ENCODE measurements around the gene GPC6. TPM values are rescaled to one million over a fixed set of nuclear protein-coding genes. Genes with fewer than 3 reads are reported as not detected.

The GPC6 gene
- total and polyA plus RNA-seq, 2 experiments from 2014 or later, result 26.0 to 92.8 TPM

DNA sequence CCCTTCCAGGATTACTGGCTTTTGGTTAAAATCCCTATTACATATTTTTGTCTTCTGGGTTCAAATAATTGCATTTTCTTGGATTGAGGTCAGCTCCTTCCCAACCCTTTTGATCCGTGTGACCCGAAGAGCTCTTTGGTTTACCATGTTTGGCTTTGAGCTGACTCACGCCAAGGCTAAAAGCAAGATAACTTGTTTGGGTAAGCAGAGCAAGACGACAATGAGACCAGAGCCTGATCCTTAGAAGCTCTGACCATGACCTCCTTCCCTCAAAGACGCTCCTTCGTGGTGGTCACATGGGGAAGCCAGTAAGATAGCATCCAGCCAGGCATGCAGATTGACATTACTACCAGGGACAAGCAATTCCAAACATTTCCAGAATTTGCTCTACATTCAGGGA, 1099.0 kb downstream of the GPC6 start:
- H3K36me3 ChIP-seq (replicated peaks; ENCODE audit: insufficient read depth, low read depth), result no peaks in the 10 kb centered on the region
- H3K9me3 ChIP-seq (ENCODE audit: low read depth), result no peaks in the 10 kb centered on the region
- no peaks in the 10 kb centered on the region for H3K27me3 ChIP-seq
- peak overlapping the region; percentile 14 for H3K4me2 ChIP-seq
- H3K79me2 ChIP-seq, result no peaks in the 10 kb centered on the region
- peaks cover 9% of the 10 kb centered on the region for H3K4me1 ChIP-seq (ENCODE audit: insufficient read depth)
- no peak overlapping the region for H3K4me3 ChIP-seq
- H3K27ac ChIP-seq, result peak overlapping the region; percentile 56
- H3K9me2 ChIP-seq (replicated peaks; ENCODE audit: insufficient read depth), result no peaks in the 10 kb centered on the region
- H4K20me1 ChIP-seq (ENCODE audit: insufficient read depth, poor library complexity, severe bottlenecking), result no peaks in the 10 kb centered on the region
- no peak for DNase-seq (ENCODE audit: low spot score)
- WGBS (ENCODE audit: low lambda C conversion rate, missing lambda C conversion rate), result 54% methylated on average over 6 of the region's 6 CpGs
- TF ChIP-seq EZH2 (IDR thresholded peaks at IDR 0.05; ENCODE audit: borderline replicate concordance) (no peak), EZH2phosphoT487 (IDR thresholded peaks at IDR 0.05; ENCODE audit: low read depth, severe bottlenecking, unreplicated experiment) (no peak)
- TF ChIP-seq, protein P1, sequence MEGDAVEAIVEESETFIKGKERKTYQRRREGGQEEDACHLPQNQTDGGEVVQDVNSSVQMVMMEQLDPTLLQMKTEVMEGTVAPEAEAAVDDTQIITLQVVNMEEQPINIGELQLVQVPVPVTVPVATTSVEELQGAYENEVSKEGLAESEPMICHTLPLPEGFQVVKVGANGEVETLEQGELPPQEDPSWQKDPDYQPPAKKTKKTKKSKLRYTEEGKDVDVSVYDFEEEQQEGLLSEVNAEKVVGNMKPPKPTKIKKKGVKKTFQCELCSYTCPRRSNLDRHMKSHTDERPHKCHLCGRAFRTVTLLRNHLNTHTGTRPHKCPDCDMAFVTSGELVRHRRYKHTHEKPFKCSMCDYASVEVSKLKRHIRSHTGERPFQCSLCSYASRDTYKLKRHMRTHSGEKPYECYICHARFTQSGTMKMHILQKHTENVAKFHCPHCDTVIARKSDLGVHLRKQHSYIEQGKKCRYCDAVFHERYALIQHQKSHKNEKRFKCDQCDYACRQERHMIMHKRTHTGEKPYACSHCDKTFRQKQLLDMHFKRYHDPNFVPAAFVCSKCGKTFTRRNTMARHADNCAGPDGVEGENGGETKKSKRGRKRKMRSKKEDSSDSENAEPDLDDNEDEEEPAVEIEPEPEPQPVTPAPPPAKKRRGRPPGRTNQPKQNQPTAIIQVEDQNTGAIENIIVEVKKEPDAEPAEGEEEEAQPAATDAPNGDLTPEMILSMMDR (IDR thresholded peaks at IDR 0.05; ENCODE audit: poor library complexity), result no peak
- H2AFZ ChIP-seq, result no peak overlapping the region

DNA sequence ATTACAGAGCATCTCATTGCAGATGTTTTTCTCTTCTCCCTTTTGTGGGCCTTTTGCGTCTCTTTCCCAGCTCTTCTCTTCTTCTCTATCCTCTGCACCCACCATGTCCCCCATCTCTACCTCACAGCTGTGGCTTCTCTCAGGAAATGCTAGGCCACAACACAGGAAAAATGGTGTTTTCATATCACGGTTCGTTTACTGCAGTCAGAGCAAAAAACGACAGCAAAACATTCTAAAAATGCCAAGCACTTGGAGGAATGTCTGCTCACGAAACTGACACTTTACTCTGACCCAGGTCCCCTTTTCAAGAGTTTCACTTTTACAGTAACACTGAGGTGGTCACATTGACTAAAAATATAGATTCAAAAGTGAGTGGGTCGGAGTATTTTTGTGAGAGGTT, 1100.7 kb downstream of the GPC6 start:
- Histone ChIP-seq H3K4me3 (no peak overlapping the region), H3K36me3 (replicated peaks; ENCODE audit: insufficient read depth, low read depth) (no peaks in the 10 kb centered on the region), H3K27me3 (no peaks in the 10 kb centered on the region), H2AFZ (no peak overlapping the region), H4K20me1 (ENCODE audit: insufficient read depth, poor library complexity, severe bottlenecking) (no peaks in the 10 kb centered on the region), H3K79me2 (no peaks in the 10 kb centered on the region), H3K4me1 (ENCODE audit: insufficient read depth) (peaks cover 15% of the 10 kb centered on the region), H3K4me2 (peak overlapping the region; percentile 20), H3K9me3 (ENCODE audit: low read depth) (no peaks in the 10 kb centered on the region), H3K27ac (peak overlapping the region; percentile 7), H3K9me2 (replicated peaks; ENCODE audit: insufficient read depth) (no peaks in the 10 kb centered on the region)
- no peak for TF ChIP-seq EZH2phosphoT487 (IDR thresholded peaks at IDR 0.05; ENCODE audit: low read depth, severe bottlenecking, unreplicated experiment)
- no peak for TF ChIP-seq EZH2 (IDR thresholded peaks at IDR 0.05; ENCODE audit: borderline replicate concordance)
- TF ChIP-seq, protein P1 (IDR thresholded peaks at IDR 0.05; ENCODE audit: poor library complexity), result no peak
- DNase-seq (ENCODE audit: low spot score), result no peak
- 56% methylated on average over 6 of the region's 6 CpGs for WGBS (ENCODE audit: low lambda C conversion rate, missing lambda C conversion rate)

DNA sequence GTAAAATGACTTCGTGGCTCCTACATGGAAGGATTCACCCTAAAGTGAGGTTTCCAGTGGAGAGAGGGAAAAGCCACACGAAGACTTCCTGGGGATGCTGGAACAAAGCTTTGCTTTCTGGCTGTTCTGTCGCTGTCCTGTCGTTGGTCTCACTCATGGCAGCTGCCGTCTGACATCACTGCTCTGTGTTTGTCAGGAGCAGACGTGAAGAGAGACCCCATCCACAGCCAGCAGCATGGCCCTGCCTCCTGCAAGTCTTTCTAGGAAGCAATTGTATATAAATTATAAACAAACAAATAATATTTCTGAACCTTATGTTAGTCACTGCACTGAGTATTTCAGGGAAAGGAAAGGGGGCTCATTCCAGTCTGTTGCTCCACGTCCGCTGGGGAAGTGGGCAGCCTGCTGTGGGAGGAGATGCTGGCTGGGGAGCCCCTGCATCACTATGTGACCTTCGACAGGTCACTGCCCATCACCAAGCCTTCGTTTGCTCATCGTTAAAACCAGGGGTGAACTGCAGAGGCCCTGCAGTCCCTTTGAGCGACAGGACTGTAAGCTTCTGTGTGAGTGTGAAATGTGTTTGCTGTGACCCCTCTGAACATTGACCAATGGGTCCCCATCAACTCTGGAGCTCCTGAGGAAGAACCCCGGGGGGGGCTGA, 1101.9 kb downstream of the GPC6 start:
- WGBS (ENCODE audit: low lambda C conversion rate, missing lambda C conversion rate), result 87% methylated on average over 13 of the region's 13 CpGs
- no peak overlapping the region for H3K4me2 ChIP-seq
- TF ChIP-seq, protein P1 (IDR thresholded peaks at IDR 0.05; ENCODE audit: poor library complexity), result no peak
- TF ChIP-seq EZH2phosphoT487 (IDR thresholded peaks at IDR 0.05; ENCODE audit: low read depth, severe bottlenecking, unreplicated experiment) (no peak), EZH2 (IDR thresholded peaks at IDR 0.05; ENCODE audit: borderline replicate concordance) (no peak)
- peaks cover 25% of the 10 kb centered on the region for H3K4me1 ChIP-seq (ENCODE audit: insufficient read depth)
- H3K27ac ChIP-seq, result peak overlapping the region; percentile 45
- no peak for DNase-seq (ENCODE audit: low spot score)
- no peaks in the 10 kb centered on the region for H3K36me3 ChIP-seq (replicated peaks; ENCODE audit: insufficient read depth, low read depth)
- H3K4me3 ChIP-seq, result no peak overlapping the region
- no peaks in the 10 kb centered on the region for H3K9me3 ChIP-seq (ENCODE audit: low read depth)
- H3K79me2 ChIP-seq, result no peaks in the 10 kb centered on the region
- H3K27me3 ChIP-seq, result no peaks in the 10 kb centered on the region
- H2AFZ ChIP-seq, result no peak overlapping the region
- H4K20me1 ChIP-seq (ENCODE audit: insufficient read depth, poor library complexity, severe bottlenecking), result no peaks in the 10 kb centered on the region
- H3K9me2 ChIP-seq (replicated peaks; ENCODE audit: insufficient read depth), result no peaks in the 10 kb centered on the region
